Vagina (tissue), 2 donors: Measurements from ENCODE around the gene WDHD1. TPM values are rescaled to one million over a fixed set of nuclear protein-coding genes. Genes with fewer than 3 reads are reported as not detected.
"Not testable (repeated sequence)": the region's sequence is repeated elsewhere in the genome, so short reads cannot be mapped to it uniquely, and the experiment has no call there.

Experiments
- DNase-seq, 2 donors: peaks; one replicate each; pipeline ENCODE4 v3.0.0-alpha.2; 2017; ENCODE audit errors: extremely low spot score in 2 of 2
- H3K27ac ChIP-seq: fragments of 200-600 bp; sonication (generic); one replicate; pipeline ENCODE4 v1.5.1; 2019
- H3K27me3 ChIP-seq: fragments of 200-600 bp; sonication (generic); one replicate; pipeline ENCODE4 v1.5.1; 2019
- H3K36me3 ChIP-seq, 2 donors: fragments of 200-600 bp; sonication (generic); one replicate each; pipeline ENCODE4 v1.5.1; 2017 to 2019
- H3K4me1 ChIP-seq: fragments of 200-600 bp; sonication (generic); one replicate; pipeline ENCODE4 v1.5.1; 2019
- H3K4me3 ChIP-seq, 2 donors: fragments of 200-600 bp; sonication (generic); 1 replicate in 1 of 2; 2 replicates in 1 of 2; pipeline ENCODE4 v1.5.1; 2016 to 2019
- H3K9me3 ChIP-seq: fragments of 200-600 bp; sonication (generic); one replicate; pipeline ENCODE4 v1.5.1; 2019
- POLR2A ChIP-seq, 2 donors: fragments of 450-650 bp; IDR thresholded peaks; one replicate each; pipeline ENCODE4 v1.6.1; 2017; ENCODE audit warnings: antibody characterized with exemption in 2 of 2, mild to moderate bottlenecking in 2 of 2, moderate library complexity in 2 of 2
- POLR2AphosphoS5 ChIP-seq, 2 donors: sonication (generic); formaldehyde crosslinking; IDR thresholded peaks; one replicate each; pipeline ENCODE4 v1.9.0; 2017; ENCODE audit warnings: antibody characterized with exemption in 2 of 2, mild to moderate bottlenecking in 2 of 2, low read depth in 1 of 2; ENCODE audit not compliant: insufficient read depth in 1 of 2
- intact Hi-C: fragments of 100-400 bp; cut with DNase I; formaldehyde crosslinking; loops from one replicate; pipeline ENCODE4 v1.15.1; 2023
- total RNA-seq: library from RNA; depleted of rRNA; stranded (reverse); fragments of >200 nt; gene quantifications from one replicate; pipeline ENCODE4 v1.2.3, GENCODE V29; 2016
- TF ChIP-seq, protein P1 (sequence below), 3 experiments: fragments of 450-650 bp in 2 of 3; fragments of 200-600 bp in 1 of 3; sonication (generic) in 1 of 3; IDR thresholded peaks; one replicate each; pipeline ENCODE4 v1.5.1; 2017 to 2019; ENCODE audit warnings: antibody characterized with exemption in 3 of 3, mild to moderate bottlenecking in 2 of 3, moderate library complexity in 2 of 3

Gene WDHD1
- total RNA-seq, 1 donor from 2014 or later = 3.2 TPM

DNA sequence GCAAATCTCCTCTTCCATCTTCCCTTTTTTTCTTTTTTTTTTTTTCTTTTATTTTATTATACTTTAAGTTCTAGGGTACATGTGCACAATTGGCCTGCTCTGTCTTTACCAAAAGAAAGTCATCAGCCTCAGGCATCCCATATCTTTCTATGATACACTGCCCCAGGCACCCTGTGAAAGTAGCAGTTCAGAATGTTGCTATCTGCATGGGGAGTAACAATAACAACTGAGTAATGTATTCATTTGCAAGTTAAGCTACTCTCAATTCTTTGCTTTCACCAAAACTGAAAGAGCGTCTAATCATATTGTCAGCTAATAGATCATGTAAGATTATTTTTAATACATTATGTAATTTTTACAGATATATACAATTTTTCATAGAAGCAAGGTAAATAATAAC lies 110.8 kb downstream of the WDHD1 start:
- TF ChIP-seq, protein P1, sequence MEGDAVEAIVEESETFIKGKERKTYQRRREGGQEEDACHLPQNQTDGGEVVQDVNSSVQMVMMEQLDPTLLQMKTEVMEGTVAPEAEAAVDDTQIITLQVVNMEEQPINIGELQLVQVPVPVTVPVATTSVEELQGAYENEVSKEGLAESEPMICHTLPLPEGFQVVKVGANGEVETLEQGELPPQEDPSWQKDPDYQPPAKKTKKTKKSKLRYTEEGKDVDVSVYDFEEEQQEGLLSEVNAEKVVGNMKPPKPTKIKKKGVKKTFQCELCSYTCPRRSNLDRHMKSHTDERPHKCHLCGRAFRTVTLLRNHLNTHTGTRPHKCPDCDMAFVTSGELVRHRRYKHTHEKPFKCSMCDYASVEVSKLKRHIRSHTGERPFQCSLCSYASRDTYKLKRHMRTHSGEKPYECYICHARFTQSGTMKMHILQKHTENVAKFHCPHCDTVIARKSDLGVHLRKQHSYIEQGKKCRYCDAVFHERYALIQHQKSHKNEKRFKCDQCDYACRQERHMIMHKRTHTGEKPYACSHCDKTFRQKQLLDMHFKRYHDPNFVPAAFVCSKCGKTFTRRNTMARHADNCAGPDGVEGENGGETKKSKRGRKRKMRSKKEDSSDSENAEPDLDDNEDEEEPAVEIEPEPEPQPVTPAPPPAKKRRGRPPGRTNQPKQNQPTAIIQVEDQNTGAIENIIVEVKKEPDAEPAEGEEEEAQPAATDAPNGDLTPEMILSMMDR (IDR thresholded peaks at IDR 0.05) = no peak
- TF ChIP-seq POLR2AphosphoS5 (IDR thresholded peaks at IDR 0.05; ENCODE audit: insufficient read depth in 1 of 2, low read depth in 1 of 2) (no peak), POLR2A (IDR thresholded peaks at IDR 0.05) (no peak)
- intact Hi-C loops = no loop called here
- Histone ChIP-seq H3K27ac (no peak overlapping the region), H3K4me3 (no peak overlapping the region), H3K4me1 (no peaks in the 10 kb centered on the region), H3K9me3 (no peaks in the 10 kb centered on the region), H3K27me3 (no peaks in the 10 kb centered on the region), H3K36me3 (no peaks in the 10 kb centered on the region)
- no peak for DNase-seq

DNA sequence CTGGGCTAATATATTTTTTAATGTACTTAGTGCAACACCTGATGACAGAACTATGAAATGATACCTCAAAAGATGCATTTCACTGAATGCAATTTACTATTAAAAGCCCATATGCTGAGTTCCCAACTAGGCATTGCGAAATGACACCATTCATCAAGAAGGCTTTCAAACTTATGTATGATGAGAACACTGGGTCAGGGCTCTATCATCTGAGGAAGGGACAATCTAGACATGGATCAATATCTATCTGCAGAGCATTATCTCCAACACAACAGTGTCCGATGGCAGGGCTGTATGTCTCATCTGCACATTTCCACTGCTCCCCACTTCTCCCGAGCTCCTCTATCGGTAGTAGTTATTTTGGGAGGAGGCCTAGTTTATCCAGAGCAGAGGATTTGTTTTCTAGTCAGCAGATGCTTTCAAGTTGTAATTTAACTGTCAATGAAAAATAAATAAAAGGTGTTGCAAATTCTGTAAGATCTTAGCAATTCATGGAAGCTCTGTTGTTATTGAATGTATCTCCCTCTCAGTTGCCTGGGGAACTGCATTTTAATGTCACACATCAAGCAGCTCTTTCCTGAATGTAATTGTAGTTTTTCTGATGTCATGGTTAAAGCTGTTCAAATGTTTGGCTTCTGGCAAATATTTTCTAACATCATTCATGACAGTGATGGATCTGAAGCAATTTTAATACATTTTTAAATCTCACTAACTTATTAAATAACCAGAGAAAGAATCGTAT lies 116.9 kb downstream of the WDHD1 start:
- no peak for DNase-seq
- no peaks in the 10 kb centered on the region for H3K9me3 ChIP-seq
- H3K36me3 ChIP-seq = no peaks in the 10 kb centered on the region
- H3K27me3 ChIP-seq = no peaks in the 10 kb centered on the region
- H3K4me1 ChIP-seq = no peaks in the 10 kb centered on the region
- TF ChIP-seq POLR2A (IDR thresholded peaks at IDR 0.05) (no peak), POLR2AphosphoS5 (IDR thresholded peaks at IDR 0.05; ENCODE audit: insufficient read depth in 1 of 2, low read depth in 1 of 2) (no peak)
- TF ChIP-seq, protein P1 (IDR thresholded peaks at IDR 0.05) = no peak
- no peak overlapping the region for H3K27ac ChIP-seq
- H3K4me3 ChIP-seq = no peak overlapping the region
- intact Hi-C loops = no loop called here

DNA sequence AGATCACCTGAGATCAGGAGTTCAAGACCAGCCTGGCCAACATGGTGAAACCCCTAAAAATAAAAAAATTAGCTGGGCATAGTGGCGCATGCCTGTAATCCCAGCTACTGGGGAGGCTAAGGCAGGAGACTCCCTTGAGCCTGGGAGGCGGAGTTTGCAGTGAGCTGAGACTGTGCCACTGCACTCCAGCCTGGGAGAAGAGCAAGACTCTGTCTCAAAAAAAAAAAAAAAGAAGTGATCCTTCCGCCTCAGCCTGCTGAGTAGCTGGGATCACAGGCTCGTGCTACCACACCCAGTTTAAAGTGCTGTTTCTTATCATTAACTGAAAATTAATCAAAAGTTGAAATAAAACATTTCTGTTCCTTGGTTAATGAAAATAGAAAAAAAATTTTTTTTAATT lies 117.9 kb downstream of the WDHD1 start:
- H3K27me3 ChIP-seq, H3K27ac ChIP-seq, H3K9me3 ChIP-seq, H3K36me3 ChIP-seq, DNase-seq, intact Hi-C loops, H3K4me3 ChIP-seq, H3K4me1 ChIP-seq: not testable (repeated sequence)

DNA sequence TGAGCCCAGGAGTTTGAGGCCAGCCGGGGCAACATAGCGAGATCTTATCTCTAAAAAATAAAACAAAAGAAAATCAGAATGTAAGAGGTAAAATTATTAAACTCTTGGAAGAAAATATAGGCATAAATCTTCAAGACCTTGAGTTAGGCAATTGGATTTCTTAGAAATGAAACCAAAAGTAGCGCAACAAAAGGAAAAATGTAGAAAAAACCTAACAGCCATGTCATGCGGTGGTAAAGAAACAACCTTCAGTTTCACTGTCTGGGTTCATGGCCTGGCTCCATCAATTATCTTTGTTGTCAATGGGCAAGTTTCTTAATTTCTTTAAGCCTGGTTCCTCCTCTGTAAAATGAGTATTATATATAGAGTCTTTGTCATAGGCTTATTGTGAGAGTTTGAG lies 118.7 kb downstream of the WDHD1 start:
- Histone ChIP-seq H3K27me3 (no peaks in the 10 kb centered on the region), H3K4me3 (no peak overlapping the region), H3K36me3 (no peaks in the 10 kb centered on the region), H3K27ac (no peak overlapping the region), H3K4me1 (no peaks in the 10 kb centered on the region), H3K9me3 (no peaks in the 10 kb centered on the region)
- no peak for DNase-seq
- intact Hi-C loops = no loop called here
- TF ChIP-seq POLR2A (IDR thresholded peaks at IDR 0.05) (no peak), POLR2AphosphoS5 (IDR thresholded peaks at IDR 0.05; ENCODE audit: insufficient read depth in 1 of 2, low read depth in 1 of 2) (no peak)
- TF ChIP-seq, protein P1 (IDR thresholded peaks at IDR 0.05) = no peak

DNA sequence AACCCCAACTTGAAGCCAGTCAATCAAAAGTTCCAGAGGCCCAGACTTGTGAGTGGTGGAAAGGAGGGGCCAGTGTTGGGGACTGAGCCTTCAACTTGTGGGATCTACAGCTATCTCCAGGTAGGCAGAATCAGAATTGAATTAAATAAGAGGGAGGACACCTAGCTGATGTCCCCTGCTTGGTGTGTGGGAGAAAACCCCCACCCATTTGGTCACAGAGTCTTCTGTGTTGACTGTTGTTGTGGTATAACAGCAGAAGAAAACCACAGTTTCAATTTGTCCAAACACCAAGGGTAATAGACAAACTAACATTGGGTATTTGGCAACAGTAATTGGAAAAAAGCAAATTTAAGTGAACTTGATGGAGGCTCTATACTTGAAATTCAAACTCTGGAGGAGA lies 120.8 kb downstream of the WDHD1 start:
- no peaks in the 10 kb centered on the region for H3K27me3 ChIP-seq
- H3K4me1 ChIP-seq = peaks cover 7% of the 10 kb centered on the region
- H3K36me3 ChIP-seq = no peaks in the 10 kb centered on the region
- no peak overlapping the region for H3K4me3 ChIP-seq
- DNase-seq = no peak
- intact Hi-C loops = no loop called here
- TF ChIP-seq POLR2A (IDR thresholded peaks at IDR 0.05) (no peak), POLR2AphosphoS5 (IDR thresholded peaks at IDR 0.05; ENCODE audit: insufficient read depth in 1 of 2, low read depth in 1 of 2) (no peak)
- TF ChIP-seq, protein P1 (IDR thresholded peaks at IDR 0.05) = no peak
- H3K9me3 ChIP-seq = no peaks in the 10 kb centered on the region
- no peak overlapping the region for H3K27ac ChIP-seq
